K562 (cell line): Measurements from ENCODE around the gene CNKSR1. TPM values are rescaled to one million over a fixed set of nuclear protein-coding genes. Genes with fewer than 3 reads are reported as not detected.
"Not testable (repeated sequence)": the region's sequence is repeated elsewhere in the genome, so short reads cannot be mapped to it uniquely, and the experiment has no call there.

Source experiments
- ATAC-seq: fragments of 200-7000 bp; cut with Tn5 transposase; 3 replicates; pipeline ENCODE4 v1.9.1; 2020; ENCODE audit warnings: moderate library complexity
- BruUV-seq: library from RNA; stranded (reverse); fragments of 400-500 nt; replicated peaks from 2 replicates; lab custom pipeline; 2021; lab: Mats Ljungman, UMichigan
- CTCF ChIA-PET: fragments of 300-600 bp; formaldehyde crosslinking; extraction: SDS; loops from one replicate; lab custom pipeline; 2021; ENCODE audit warnings: low intra/inter-chr PET ratio; lab: Yijun Ruan, JAX
- POLR2A ChIA-PET: fragments of 300-600, 350-650 bp; sonication (Branson Sonifier 250); formaldehyde crosslinking; extraction: SDS; loops from one replicate; lab custom pipeline; 2021; ENCODE audit warnings: antibody characterized with exemption, inconsistent platforms; lab: Yijun Ruan, JAX
- DNase-seq, 4 experiments: peaks; one replicate each; pipeline versions ENCODE4 v3.0.0 to v3.0.0-alpha.2; 2011 to 2018; ENCODE audit warnings: low spot score in 3 of 4, mixed read lengths in 3 of 4; ENCODE audit errors: extremely low read depth in 1 of 4
- FAIRE-seq: peaks from 2 replicates; lab custom pipeline; 2011; peaks lifted over from hg19 to GRCh38; lab: Jason Lieb, UNC
- H2AFZ ChIP-seq: 2 replicates; pipeline ENCODE4 v1.6.0; 2011; ENCODE audit warnings: low read depth, low read length, control low read depth, inconsistent platforms
- H3K27ac ChIP-seq: fragments of 200-600 bp; 3 replicates; pipeline ENCODE4 v1.8.0; 2011; ENCODE audit warnings: low read depth, mild to moderate bottlenecking, control low read depth, inconsistent platforms, low read length, moderate library complexity, mixed read lengths; ENCODE audit errors: extremely low read depth
- H3K27me3 ChIP-seq, 2 experiments: fragments of 300-600 bp in 1 of 2; 2 replicates in 1 of 2; 3 replicates in 1 of 2; pipeline versions ENCODE4 v1.6.0 to v1.8.0; 2011; ENCODE audit warnings: inconsistent platforms in 2 of 2, low read length in 2 of 2, mild to moderate bottlenecking in 1 of 2, mixed read lengths in 1 of 2, moderate library complexity in 1 of 2; ENCODE audit not compliant: control insufficient read depth in 2 of 2, insufficient read depth in 2 of 2
- H3K36me3 ChIP-seq: fragments of 300-600 bp; 3 replicates; pipeline ENCODE4 v1.8.0; 2011; ENCODE audit warnings: mild to moderate bottlenecking, low read length, inconsistent platforms; ENCODE audit not compliant: control insufficient read depth, insufficient read depth
- H3K4me1 ChIP-seq, 2 experiments: fragments of 200-600 bp in 1 of 2; replicated peaks in 1 of 2; 2 replicates in 1 of 2; 3 replicates in 1 of 2; pipeline versions ENCODE4 v1.5.1 to v1.8.0; 2011; ENCODE audit warnings: inconsistent platforms in 2 of 2, low read length in 2 of 2, mild to moderate bottlenecking in 1 of 2, mixed read lengths in 1 of 2, moderate library complexity in 1 of 2; ENCODE audit not compliant: control insufficient read depth in 2 of 2, insufficient read depth in 2 of 2
- H3K4me2 ChIP-seq: 2 replicates; pipeline ENCODE4 v1.6.1; 2011; ENCODE audit warnings: low read length, control low read depth, inconsistent platforms, mixed read lengths; ENCODE audit not compliant: insufficient read depth
- H3K4me3 ChIP-seq: fragments of 200-600 bp; sonication (generic), shearing (Covaris generic); 2 replicates; pipeline ENCODE4 v1.5.1; 2016; ENCODE audit warnings: control low read depth, inconsistent platforms
- H3K79me2 ChIP-seq: fragments of 200-600 bp; 3 replicates; pipeline ENCODE4 v1.8.0; 2011; ENCODE audit warnings: low read length, inconsistent platforms; ENCODE audit not compliant: control insufficient read depth, insufficient read depth
- H3K9ac ChIP-seq, 2 experiments: 2 replicates each; pipeline versions ENCODE4 v1.6.0 to v1.6.1; 2011; ENCODE audit warnings: low read depth in 2 of 2, low read length in 2 of 2, control low read depth in 1 of 2, inconsistent platforms in 1 of 2, mild to moderate bottlenecking in 1 of 2, mixed read lengths in 1 of 2; ENCODE audit not compliant: insufficient read depth in 1 of 2
- H3K9me1 ChIP-seq: one replicate; pipeline ENCODE4 v1.6.0; 2011; ENCODE audit warnings: inconsistent platforms, mild to moderate bottlenecking, low read length, moderate library complexity; ENCODE audit not compliant: control insufficient read depth, insufficient read depth
- H3K9me3 ChIP-seq: replicated peaks from 2 replicates; pipeline ENCODE4 v1.5.1; 2011; ENCODE audit warnings: low read depth, low read length, inconsistent platforms; ENCODE audit not compliant: control insufficient read depth, insufficient read depth
- H4K20me1 ChIP-seq: replicated peaks from 2 replicates; pipeline ENCODE4 v1.6.1; 2011; ENCODE audit warnings: low read length, inconsistent platforms, mixed read lengths; ENCODE audit not compliant: control insufficient read depth, insufficient read depth
- CBX8 ChIP-seq: fragments of 200-600 bp; sonication (generic); IDR thresholded peaks from 2 replicates; pipeline ENCODE4 v1.6.1; 2012; ENCODE audit warnings: borderline replicate concordance, mixed run types, low read depth, mild to moderate bottlenecking, moderate library complexity, mixed read lengths, low read length, control low read depth, inconsistent platforms; ENCODE audit not compliant: poor library complexity, severe bottlenecking; ENCODE audit errors: extremely low read depth
- HNRNPL ChIP-seq: fragments of 200-400 bp; formaldehyde crosslinking; IDR thresholded peaks from 2 replicates; pipeline ENCODE4 v1.6.1; 2017; ENCODE audit warnings: low read depth, mild to moderate bottlenecking, low read length
- WGBS: fragments of 100-300 bp; shearing (Covaris generic); methylation state at CpG from one replicate; pipeline ENCODE4 v1.1.6; 2016; ENCODE audit warnings: low coverage, mixed read lengths; ENCODE audit not compliant: insufficient coverage; ENCODE audit errors: missing lambda C conversion rate; 5-methylcytosine and 5-hydroxymethylcytosine counted together
- in situ Hi-C: fragments of 300-500 bp; cut with MboI; formaldehyde crosslinking; loops from 4 replicates; pipeline ENCODE4 v1.15.0; 2018; ENCODE audit warnings: inconsistent platforms, mixed read lengths
- intact Hi-C: fragments of 100-400 bp; cut with micrococcal nuclease; formaldehyde crosslinking; loops from 2 replicates; pipeline ENCODE4 v1.14.2; 2022
- polyA plus RNA-seq, 8 experiments: library from polyadenylated mRNA; depleted of rRNA in 4 of 8; stranded (reverse) in 5 of 8; unstranded in 3 of 8; fragments of >200 nt; fragmentation: Nextera tagmentation in 2 of 8; fragmentation: Illumina TruSeq in 1 of 8; extraction: Ambion mirVana in 2 of 8; extraction: Trizol in 1 of 8; gene quantifications; 2 replicates each; pipeline versions ENCODE4 v1.2.1 to v1.2.3, GENCODE V29; 2011 to 2014; ENCODE audit warnings: inconsistent platforms in 1 of 8, missing spikeins in 1 of 8
- total RNA-seq, 7 experiments: library from RNA; depleted of rRNA in 6 of 7; stranded (reverse); fragments of >200 nt in 6 of 7; fragmentation: Illumina TruSeq in 2 of 7; extraction: Trizol in 2 of 7; gene quantifications; 2 replicates each; pipeline versions ENCODE4 v1.2.1 to v1.2.3, GENCODE V29; 2011 to 2021; ENCODE audit warnings: low replicate concordance in 1 of 7

Gene CNKSR1
- total and polyA plus RNA-seq, 9 of the 15 experiments (the other 6 are each of a cell fraction or from before 2014, with no cell fraction given): 0.03 to 2.8 (median 1.1) TPM

DNA sequence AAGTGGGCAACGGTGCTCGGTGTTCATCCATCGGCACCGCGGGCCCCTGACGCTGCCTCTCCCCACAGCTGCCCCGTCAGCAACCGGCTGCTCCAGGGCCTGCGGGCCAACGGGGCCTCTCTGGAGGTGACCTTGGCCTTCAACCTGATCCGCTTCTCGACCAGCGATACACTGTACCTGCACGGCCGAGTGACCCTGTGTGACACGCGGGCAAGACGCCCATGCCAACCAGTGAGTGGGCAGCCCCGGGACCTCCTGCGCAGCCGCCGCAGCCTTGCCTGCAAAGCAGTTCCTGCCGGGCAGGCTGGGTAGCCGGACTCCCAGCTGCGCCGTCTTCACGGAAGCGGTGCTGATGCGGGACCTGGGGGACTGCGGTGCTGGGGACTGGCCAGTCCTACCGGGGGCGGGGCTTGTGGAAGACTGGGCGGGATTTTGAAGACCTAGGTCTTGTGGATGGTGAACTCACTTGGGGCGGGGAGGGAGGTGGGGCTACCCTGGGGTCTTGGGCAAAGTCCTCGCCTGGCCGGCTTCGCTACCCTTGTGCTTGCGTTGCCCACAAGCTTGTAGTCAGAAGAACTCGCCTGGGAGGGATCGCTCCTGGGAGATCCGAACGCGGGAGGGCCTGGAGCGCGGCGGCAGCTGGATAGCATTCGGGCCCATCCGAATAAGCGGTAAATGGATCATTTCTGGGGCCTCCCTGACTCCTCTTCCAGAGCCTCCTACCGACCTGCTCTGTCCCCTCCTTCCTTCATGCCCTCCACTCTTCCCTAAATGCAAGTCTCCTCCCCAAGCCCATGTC is 47.9 kb downstream of the CNKSR1 start:
- 86% methylated on average over 42 of the region's 50 CpGs for WGBS
- no peaks in the 10 kb centered on the region for H3K9me1 ChIP-seq
- peak overlapping the region in 1 of 2 experiments; percentile 43; a peak in 1 of 4 replicates for H3K9ac ChIP-seq
- no peak overlapping the region for H3K4me2 ChIP-seq
- H3K4me1 ChIP-seq: peaks cover 0 to 17% of the 10 kb centered on the region in 2 experiments; a peak in 3 of 5 replicates
- ChIA-PET CTCF (no interaction called here), POLR2A (no interaction called here)
- BruUV-seq: no TSS peak
- TF ChIP-seq CBX8 (no peak), HNRNPL (peak; percentile 45; the same call in 1 of the 2 replicates)
- TF ChIP-seq, all 486 proteins: peak for 1
- intact Hi-C loops: no loop called here
- Histone ChIP-seq H3K36me3 (no peaks in the 10 kb centered on the region), H3K27me3 (no peaks in the 10 kb centered on the region), H3K9me3 (no peaks in the 10 kb centered on the region), H3K4me3 (no peak overlapping the region), H3K27ac (no peak overlapping the region), H2AFZ (no peak overlapping the region; the same call in 1 of the 2 replicates), H3K79me2 (no peaks in the 10 kb centered on the region), H4K20me1 (no peaks in the 10 kb centered on the region)
- in situ Hi-C loops: no loop called here
- DNase-seq (peak in 1 of 4 experiments; percentile 19), ATAC-seq (peak; percentile 64), FAIRE-seq (no peak)

DNA sequence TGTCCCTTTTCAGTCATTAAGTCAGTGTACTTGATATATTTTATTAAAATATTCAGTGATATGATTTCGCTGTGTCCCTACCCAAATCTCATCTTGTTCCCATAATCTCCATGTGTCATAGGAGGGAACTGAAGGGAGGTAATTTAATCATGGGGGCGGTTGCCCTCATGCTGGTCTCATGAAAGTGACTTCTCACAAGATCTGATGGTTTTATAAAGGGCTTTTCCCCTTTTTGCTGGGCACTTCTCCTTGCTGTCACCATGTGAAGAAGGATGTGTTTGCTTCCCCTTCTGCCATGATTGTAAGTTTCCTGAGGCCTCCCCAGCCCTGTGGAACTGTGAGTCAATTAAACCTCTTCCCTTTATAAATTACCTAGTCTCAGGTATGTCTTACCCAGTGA is 53.4 kb downstream of the CNKSR1 start:
- H2AFZ ChIP-seq, H3K27ac ChIP-seq, ATAC-seq, H3K9ac ChIP-seq, DNase-seq, H3K9me3 ChIP-seq, H3K27me3 ChIP-seq, CTCF ChIA-PET, H3K4me1 ChIP-seq, in situ Hi-C loops, H3K9me1 ChIP-seq, H3K36me3 ChIP-seq, FAIRE-seq, H3K4me3 ChIP-seq, H3K4me2 ChIP-seq, H4K20me1 ChIP-seq, BruUV-seq: not testable (repeated sequence)
- H3K79me2 ChIP-seq: peaks cover 21% of the 10 kb centered on the region
- POLR2A ChIA-PET: interaction anchor here (0.6 to 1.2 kb wide), 3 partner anchors 14 to 662 kb away, joined by 3 read pairs; no protein-coding TSS in a partner anchor
- WGBS: 60% methylated on average over 2 of the region's 2 CpGs
- intact Hi-C loops: loop anchor here (5.0 kb wide), 1 partner anchor 368 kb away; no protein-coding TSS in a partner anchor
